NT2/D1 (cell line): ENCODE results near the gene IGF2BP1.
"Not testable (repeated sequence)": the region's sequence is repeated elsewhere in the genome, so short reads cannot be mapped to it uniquely, and the experiment has no call there.

Experiments used
- DNase-seq: peaks from one replicate; pipeline ENCODE4 v3.0.0-alpha.2; 2011; ENCODE audit warnings: low read depth, low spot score
- H3K27me3 ChIP-seq: 2 replicates; pipeline ENCODE4 v1.6.0; 2011; ENCODE audit warnings: mild to moderate bottlenecking; ENCODE audit not compliant: insufficient read length, insufficient read depth
- H3K36me3 ChIP-seq: 2 replicates; pipeline ENCODE4 v1.6.1; 2011; ENCODE audit warnings: mild to moderate bottlenecking, low read length, mixed read lengths; ENCODE audit not compliant: insufficient read depth, insufficient read length
- H3K4me1 ChIP-seq: 2 replicates; pipeline ENCODE4 v1.5.1; 2011; ENCODE audit not compliant: insufficient read depth, insufficient read length
- H3K4me3 ChIP-seq: 2 replicates; pipeline ENCODE4 v1.5.1; 2011; ENCODE audit warnings: low read depth; ENCODE audit not compliant: insufficient read length
- H3K9ac ChIP-seq: 2 replicates; pipeline ENCODE4 v1.6.0; 2011; ENCODE audit warnings: low read depth; ENCODE audit not compliant: insufficient read length
- H3K9me3 ChIP-seq: 2 replicates; pipeline ENCODE4 v1.5.1; 2011; ENCODE audit warnings: mild to moderate bottlenecking, low read length; ENCODE audit not compliant: insufficient read depth
- SUZ12 ChIP-seq: IDR thresholded peaks from 2 replicates; pipeline ENCODE4 v1.6.1; 2011; ENCODE audit not compliant: insufficient read length, insufficient read depth; ENCODE audit errors: extremely low read depth
- YY1 ChIP-seq: IDR thresholded peaks from 2 replicates; pipeline ENCODE4 v1.6.1; 2011; ENCODE audit not compliant: insufficient read length, insufficient read depth
- ZNF274 ChIP-seq: IDR thresholded peaks from 2 replicates; pipeline ENCODE4 v1.6.1; 2011; ENCODE audit warnings: mild to moderate bottlenecking, low read depth, low read length

IGF2BP1 gene

GRCh38 chr17:49024523-49024922, 27.3 kb downstream of the IGF2BP1 start:
- H3K4me1 ChIP-seq, result peaks cover 6% of the 10 kb centered on the region
- H3K4me3 ChIP-seq, result no peak overlapping the region
- H3K27me3 ChIP-seq, result no peaks in the 10 kb centered on the region
- H3K9ac ChIP-seq, result no peak overlapping the region
- no peak for TF ChIP-seq YY1
- peaks cover 66% of the 10 kb centered on the region for H3K36me3 ChIP-seq
- DNase-seq, result no peak
- H3K9me3 ChIP-seq, result no peaks in the 10 kb centered on the region

DNA sequence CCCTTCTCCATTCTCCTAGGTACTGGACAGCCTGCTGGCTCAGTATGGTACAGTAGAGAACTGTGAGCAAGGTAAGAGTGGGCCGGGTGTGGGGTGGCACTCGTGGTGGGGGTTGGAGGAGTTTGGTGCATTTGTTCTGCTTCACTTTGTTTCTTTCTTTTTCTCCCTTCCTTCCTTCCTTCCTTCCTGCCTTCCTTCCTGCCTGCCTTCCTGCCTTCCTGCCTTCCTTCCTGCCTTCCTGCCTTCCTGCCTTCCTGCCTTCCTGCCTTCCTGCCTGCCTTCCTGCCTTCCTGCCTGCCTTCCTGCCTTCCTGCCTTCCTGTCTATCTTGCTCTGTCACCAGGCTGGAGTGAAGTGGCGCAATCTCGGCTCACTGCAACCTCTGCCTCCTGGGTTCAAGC, 29.3 kb downstream of the IGF2BP1 start:
- H3K9me3 ChIP-seq, DNase-seq, H3K4me1 ChIP-seq, H3K4me3 ChIP-seq, H3K27me3 ChIP-seq, H3K9ac ChIP-seq: not testable (repeated sequence)
- H3K36me3 ChIP-seq, result peaks cover 79% of the 10 kb centered on the region

DNA sequence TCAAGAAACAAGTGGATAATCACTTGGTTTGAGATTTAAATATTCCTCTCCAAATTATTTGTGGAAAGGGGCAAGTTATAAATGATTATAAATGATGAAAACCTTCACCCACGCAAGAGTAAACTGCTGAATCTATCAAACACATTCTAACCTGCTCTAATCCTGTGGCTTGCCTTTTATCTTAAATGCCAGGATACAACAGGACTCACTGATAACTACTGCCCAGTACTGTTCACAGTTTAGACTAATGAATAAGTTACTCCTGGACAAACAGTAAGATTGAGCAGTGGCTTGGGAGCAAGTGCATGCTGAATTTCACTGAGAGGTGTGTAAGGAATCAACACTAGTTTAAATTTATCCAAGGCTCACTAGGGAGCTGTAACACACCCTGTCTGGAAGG, 31.1 kb downstream of the IGF2BP1 start:
- no peaks in the 10 kb centered on the region for H3K9me3 ChIP-seq
- H3K9ac ChIP-seq, result no peak overlapping the region
- no peak for TF ChIP-seq SUZ12
- TF ChIP-seq YY1, result no peak
- TF ChIP-seq ZNF274, result no peak
- H3K27me3 ChIP-seq, result no peaks in the 10 kb centered on the region
- peaks cover 3% of the 10 kb centered on the region for H3K4me1 ChIP-seq
- DNase-seq, result no peak
- peaks cover 87% of the 10 kb centered on the region for H3K36me3 ChIP-seq
- H3K4me3 ChIP-seq, result no peak overlapping the region

GRCh38 chr17:49029801-49030200, 32.6 kb downstream of the IGF2BP1 start:
- Histone ChIP-seq H3K4me3 (no peak overlapping the region), H3K36me3 (peaks cover 89% of the 10 kb centered on the region), H3K27me3 (no peaks in the 10 kb centered on the region), H3K4me1 (peaks cover 3% of the 10 kb centered on the region), H3K9ac (no peak overlapping the region), H3K9me3 (no peaks in the 10 kb centered on the region)
- TF ChIP-seq ZNF274 (no peak), SUZ12 (no peak), YY1 (no peak)
- DNase-seq, result no peak

DNA sequence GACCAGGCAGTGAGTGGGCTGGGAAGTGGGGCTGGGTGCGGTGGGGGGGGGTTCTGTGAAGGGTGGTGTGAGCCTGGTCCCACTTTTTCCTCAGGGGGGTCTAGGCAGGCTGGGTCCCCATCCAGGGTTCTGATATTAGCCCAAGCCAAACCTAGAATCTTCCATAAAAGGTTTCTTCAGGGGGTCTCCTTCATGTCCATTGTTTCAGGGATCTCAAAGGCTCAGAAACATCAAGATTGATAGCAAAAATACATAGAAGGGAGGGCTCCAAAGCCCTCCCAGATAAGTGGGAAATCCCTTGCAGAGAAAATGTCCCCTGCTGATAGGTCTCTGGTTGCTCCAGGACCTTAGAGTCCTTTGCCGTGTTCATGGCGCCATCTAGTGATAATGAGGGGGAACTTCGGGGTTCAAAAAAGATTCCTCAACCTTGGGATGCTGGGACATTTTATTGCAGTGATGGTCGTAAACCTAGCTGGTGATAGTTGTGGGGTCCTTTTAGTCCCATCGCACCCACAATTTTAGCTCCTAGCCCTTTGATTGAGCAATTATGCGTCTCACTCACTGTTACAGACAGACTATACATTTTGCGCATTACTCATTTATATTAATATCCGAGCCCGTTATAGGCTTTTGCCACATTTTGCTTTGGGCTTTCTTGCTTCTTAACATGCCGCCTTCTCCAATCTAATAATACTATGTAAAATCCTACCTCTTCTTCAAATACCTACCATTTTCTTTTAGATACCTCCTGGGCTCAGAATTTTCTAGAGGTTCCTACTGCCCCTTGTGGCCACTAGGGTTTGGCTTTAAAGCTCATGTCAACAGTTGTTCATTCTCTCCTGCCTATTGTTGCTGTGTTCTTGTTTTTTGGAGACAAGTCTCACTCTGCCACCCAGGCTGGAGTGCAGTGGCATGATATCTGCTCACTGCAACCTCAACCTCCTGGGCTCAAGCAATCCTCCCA, 35.1 kb downstream of the IGF2BP1 start:
- H3K9me3 ChIP-seq, result no peaks in the 10 kb centered on the region
- H3K4me1 ChIP-seq, result peaks cover 3% of the 10 kb centered on the region
- peak overlapping the region; percentile 46 for H3K9ac ChIP-seq
- TF ChIP-seq ZNF274 (no peak), SUZ12 (no peak), YY1 (no peak)
- no peak overlapping the region for H3K4me3 ChIP-seq
- H3K36me3 ChIP-seq, result peaks cover 90% of the 10 kb centered on the region
- no peaks in the 10 kb centered on the region for H3K27me3 ChIP-seq
- peak; percentile 76 for DNase-seq

DNA sequence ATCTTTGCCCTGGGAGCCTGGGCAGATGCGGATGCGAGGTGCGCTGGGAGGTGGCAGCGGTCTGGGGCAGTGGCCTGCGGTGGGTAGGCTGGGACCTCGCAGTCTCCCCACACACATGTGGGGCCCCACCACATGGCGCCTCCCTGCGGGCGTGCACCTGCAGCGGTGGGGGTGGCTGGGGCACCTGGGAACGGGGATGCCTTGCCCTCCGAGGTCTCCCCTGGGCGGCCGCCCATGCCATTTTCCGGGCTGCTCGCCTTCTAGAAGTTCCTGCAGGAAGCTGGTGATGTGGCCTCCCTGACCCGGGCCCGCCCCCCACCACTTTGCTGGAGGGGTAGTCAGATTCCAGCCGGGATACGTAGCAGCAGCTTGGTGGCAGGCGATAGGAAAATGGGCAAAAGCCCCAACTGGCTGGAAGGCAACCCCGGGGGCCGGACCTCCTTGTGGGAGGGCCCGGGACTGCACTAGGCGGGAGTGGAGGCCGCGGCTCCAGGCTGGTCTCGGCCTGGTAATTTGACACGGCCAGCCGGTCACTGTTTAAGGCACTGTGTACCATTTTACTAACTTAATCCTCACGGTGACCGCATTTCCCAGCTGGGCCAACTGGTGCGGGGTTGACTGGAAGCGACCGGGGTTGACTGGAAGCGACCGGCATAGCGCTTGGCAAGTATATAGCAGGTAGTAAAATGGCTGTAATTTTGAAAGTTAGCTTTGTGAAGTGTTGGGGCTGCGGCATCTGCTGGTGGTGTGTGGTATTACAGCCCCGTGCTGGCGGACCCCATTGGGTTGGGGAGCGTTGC, 38.5 kb downstream of the IGF2BP1 start:
- no peak for DNase-seq
- TF ChIP-seq ZNF274 (no peak), YY1 (no peak), SUZ12 (no peak)
- H3K4me1 ChIP-seq, result peaks cover 3% of the 10 kb centered on the region
- H3K36me3 ChIP-seq, result peaks cover 91% of the 10 kb centered on the region
- H3K9ac ChIP-seq, result peak overlapping the region; percentile 27
- H3K4me3 ChIP-seq, result no peak overlapping the region
- H3K9me3 ChIP-seq, result no peaks in the 10 kb centered on the region
- H3K27me3 ChIP-seq, result no peaks in the 10 kb centered on the region

- DNase-seq, result no peak
- Histone ChIP-seq H3K36me3 (peaks cover 91% of the 10 kb centered on the region), H3K9ac (no peak overlapping the region), H3K9me3 (no peaks in the 10 kb centered on the region), H3K4me3 (no peak overlapping the region), H3K4me1 (peaks cover 3% of the 10 kb centered on the region), H3K27me3 (no peaks in the 10 kb centered on the region)
- TF ChIP-seq SUZ12 (no peak), ZNF274 (no peak), YY1 (no peak)
Observed at GRCh38 chr17:49036270-49036626, 39.1 kb downstream of the IGF2BP1 start.
